AG10803 (cell line): Measurements from ENCODE around the gene RAPGEF1.

ENCODE experiments used
- DNase-seq: peaks from one replicate; pipeline ENCODE4 v3.0.0; 2010; ENCODE audit warnings: low read depth
- H3K4me3 ChIP-seq: 2 replicates; pipeline ENCODE4 v1.5.1; 2011; ENCODE audit warnings: mild to moderate bottlenecking, low read length, control low read depth
- TF ChIP-seq, protein P1 (sequence below): conservative IDR thresholded peaks from 2 replicates; pipeline ENCODE4 v1.5.1; 2011; ENCODE audit warnings: mild to moderate bottlenecking, low read length, control low read depth, inconsistent platforms

RAPGEF1 gene

GRCh38 chr9:131562032-131562959, 177.6 kb downstream of the RAPGEF1 start:
- TF ChIP-seq, protein P1, sequence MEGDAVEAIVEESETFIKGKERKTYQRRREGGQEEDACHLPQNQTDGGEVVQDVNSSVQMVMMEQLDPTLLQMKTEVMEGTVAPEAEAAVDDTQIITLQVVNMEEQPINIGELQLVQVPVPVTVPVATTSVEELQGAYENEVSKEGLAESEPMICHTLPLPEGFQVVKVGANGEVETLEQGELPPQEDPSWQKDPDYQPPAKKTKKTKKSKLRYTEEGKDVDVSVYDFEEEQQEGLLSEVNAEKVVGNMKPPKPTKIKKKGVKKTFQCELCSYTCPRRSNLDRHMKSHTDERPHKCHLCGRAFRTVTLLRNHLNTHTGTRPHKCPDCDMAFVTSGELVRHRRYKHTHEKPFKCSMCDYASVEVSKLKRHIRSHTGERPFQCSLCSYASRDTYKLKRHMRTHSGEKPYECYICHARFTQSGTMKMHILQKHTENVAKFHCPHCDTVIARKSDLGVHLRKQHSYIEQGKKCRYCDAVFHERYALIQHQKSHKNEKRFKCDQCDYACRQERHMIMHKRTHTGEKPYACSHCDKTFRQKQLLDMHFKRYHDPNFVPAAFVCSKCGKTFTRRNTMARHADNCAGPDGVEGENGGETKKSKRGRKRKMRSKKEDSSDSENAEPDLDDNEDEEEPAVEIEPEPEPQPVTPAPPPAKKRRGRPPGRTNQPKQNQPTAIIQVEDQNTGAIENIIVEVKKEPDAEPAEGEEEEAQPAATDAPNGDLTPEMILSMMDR = no peak

GRCh38 chr9:131559421-131560000, 180.4 kb downstream of the RAPGEF1 start:
- DNase-seq = no peak
- TF ChIP-seq, protein P1 = no peak
- no peak overlapping the region for H3K4me3 ChIP-seq

More at GRCh38 chr9:131562032-131562959, 177.6 kb downstream of the RAPGEF1 start:
- no peak for DNase-seq
- no peak overlapping the region for H3K4me3 ChIP-seq

- TF ChIP-seq, protein P1 = no peak
- H3K4me3 ChIP-seq = no peak overlapping the region
- no peak for DNase-seq
Measured at GRCh38 chr9:131557855-131558548, 181.9 kb downstream of the RAPGEF1 start.

GRCh38 chr9:131555841-131556673, 183.8 kb downstream of the RAPGEF1 start:
- no peak for DNase-seq
- H3K4me3 ChIP-seq = no peak overlapping the region
- TF ChIP-seq, protein P1 = no peak

DNA sequence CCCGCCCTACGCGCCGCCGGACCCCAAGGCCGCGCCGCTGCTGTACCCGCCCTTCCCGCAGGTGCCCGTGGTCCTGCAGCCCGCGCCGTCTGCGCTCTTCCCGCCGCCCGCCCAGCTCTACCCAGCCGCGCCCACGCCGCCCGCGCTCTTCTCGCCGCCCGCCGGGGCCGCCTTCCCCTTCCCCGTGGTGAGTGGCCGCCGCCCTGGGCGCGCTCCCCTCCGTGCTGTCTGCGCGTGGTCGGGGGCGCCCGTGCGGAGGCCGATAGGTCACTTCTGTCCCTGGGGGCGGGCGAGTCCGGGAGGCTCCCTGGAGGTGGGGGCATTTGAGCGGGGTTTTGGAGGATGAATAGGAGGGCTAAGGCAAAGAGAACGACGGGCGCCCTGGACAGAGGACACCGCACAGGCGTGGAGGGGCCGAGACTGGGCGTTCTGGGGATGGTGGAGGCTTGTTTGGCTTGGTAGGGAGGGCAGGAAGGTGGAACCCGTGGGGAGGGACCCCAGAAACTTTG, 185.0 kb downstream of the RAPGEF1 start:
- DNase-seq = no peak
- TF ChIP-seq, protein P1 = no peak
- no peak overlapping the region for H3K4me3 ChIP-seq

GRCh38 chr9:131554087-131554842, 185.6 kb downstream of the RAPGEF1 start:
- DNase-seq = no peak
- TF ChIP-seq, protein P1 = no peak
- no peak overlapping the region for H3K4me3 ChIP-seq
